GM18519 (cell line): Measurements from ENCODE around the gene GOLT1B.

Experiments used
- ATAC-seq: cut with Tn5 transposase; IDR thresholded peaks from one replicate; pipeline ENCODE4 v1.9.1; 2021; ENCODE audit warnings: mild to moderate bottlenecking, moderate library complexity; ENCODE audit not compliant: unreplicated experiment, low FRiP score

The GOLT1B gene

DNA sequence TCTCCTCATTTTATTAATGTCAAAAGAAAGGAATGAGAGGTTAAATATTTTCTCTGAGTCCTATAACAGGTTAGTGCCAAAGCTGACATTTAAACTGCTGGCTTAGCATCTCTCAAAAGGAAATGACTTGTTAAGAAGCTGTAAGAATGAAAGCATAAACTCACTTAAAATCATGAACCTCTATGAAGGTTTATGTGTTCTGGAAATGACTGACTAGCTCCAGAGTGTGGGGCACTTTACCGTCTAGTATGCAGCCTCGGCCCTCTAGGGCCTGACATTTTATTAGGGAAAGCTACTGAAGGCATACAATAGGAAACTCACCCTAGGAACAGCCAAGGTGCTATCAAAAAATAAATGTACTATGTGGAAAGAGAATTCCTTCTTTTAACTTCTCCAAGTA lies 59.6 kb downstream of the GOLT1B start:
- ATAC-seq, result no peak

DNA sequence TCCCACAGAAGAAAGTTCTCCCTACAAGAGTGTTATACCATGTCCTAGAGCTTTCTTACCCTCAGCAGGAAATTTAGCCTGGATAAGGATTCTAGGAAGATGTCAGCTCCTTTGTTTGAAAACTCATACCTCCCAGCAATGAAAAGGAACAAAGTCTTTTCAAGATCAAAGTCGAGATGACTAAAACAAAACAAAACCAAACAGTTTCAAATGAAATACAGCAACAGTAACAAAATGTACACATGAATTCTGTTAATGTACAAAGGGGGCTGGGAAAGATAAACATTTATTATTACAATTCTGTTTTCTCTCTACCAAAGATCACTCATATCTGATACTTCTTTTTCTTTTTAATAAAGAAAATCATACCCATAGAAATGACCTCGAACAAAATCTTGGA lies 61.3 kb downstream of the GOLT1B start:
- ATAC-seq, result no peak

DNA sequence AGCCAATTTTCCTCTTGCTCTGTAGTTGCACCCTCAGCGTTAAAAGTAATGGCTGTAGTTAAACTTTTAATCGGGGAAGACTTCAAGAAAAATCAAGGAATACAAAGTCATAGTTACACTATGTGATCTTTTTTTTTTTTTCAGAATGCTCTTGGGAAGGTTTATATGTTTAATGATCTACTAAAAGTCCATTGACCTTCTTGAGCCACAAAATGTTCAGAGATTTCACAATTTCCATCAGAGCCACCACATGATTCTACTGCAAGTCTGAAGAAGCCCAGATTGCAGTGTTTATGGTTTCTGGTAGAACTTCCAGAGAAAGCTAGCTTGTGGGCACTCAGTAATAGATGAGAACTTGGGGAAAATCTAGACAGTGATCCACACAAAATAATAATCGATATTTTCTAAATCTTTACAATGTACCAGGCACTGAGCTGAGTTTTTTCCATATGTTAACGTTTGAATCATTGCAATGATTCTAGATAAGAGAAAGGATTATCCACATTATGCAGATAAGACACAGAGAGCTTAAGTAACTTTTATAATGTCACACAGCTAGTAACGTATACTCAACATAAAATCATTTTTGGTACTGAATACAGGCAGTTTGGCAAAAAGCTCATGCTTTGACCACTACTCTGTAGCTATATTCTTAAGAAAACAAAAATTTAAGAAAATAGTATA lies 64.8 kb downstream of the GOLT1B start:
- no peak for ATAC-seq

DNA sequence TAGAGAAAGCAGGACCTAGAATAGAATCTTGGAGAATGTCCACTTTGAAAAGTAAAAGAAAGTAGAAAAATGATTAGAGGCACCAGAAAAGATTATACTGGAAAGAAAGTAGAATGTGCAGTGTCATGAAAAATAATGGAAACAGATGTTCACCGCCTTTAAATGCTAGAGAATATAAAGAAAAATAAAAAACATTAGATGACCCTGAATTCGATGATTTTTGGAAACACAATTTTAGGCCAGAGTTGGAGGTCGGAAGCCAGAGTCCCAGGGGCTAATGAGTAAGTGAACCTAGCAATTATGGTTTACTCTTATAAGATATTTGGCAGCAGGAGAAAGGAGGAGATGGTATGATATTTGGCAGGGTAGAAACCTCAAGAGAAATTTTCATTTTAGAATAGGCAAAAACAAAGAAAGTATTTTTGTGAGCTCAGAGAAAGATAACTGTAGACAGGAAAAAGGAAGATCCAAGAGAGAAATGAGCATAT lies 65.4 kb downstream of the GOLT1B start:
- no peak for ATAC-seq
